Measurements from ENCODE around the gene ATP11B. TPM values are rescaled to one million over a fixed set of nuclear protein-coding genes. Genes with fewer than 3 reads are reported as not detected.

The ATP11B gene
- total RNA-seq, 1 experiment from 2014 or later = 47.8 TPM

DNA sequence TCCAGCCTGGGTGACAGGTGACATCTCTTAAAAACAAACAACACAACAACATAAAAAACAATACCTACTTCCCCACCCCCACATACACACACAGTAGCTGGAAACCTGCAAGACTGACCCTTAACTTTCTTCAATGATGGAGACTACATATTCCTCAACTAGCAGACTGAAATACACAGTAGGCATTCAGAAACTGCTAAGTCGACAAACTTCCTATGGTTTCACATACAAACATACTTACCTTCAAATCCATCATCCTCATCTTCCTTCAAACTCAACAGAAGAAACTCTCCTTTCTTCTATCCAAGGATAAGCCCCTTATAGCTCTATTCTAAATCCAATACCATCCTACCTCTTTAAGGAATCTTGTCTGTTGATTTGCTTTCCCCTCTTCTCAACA is 156.4 kb downstream of the ATP11B start:
- no peak for DNase-seq (ENCODE audit: low read depth)

GRCh38 chr3:182954553-182955235 is 161.4 kb downstream of the ATP11B start:
- no peak for DNase-seq (ENCODE audit: low read depth)

GRCh38 chr3:182957226-182957625 is 163.9 kb downstream of the ATP11B start:
- no peak for DNase-seq (ENCODE audit: low read depth)

DNA sequence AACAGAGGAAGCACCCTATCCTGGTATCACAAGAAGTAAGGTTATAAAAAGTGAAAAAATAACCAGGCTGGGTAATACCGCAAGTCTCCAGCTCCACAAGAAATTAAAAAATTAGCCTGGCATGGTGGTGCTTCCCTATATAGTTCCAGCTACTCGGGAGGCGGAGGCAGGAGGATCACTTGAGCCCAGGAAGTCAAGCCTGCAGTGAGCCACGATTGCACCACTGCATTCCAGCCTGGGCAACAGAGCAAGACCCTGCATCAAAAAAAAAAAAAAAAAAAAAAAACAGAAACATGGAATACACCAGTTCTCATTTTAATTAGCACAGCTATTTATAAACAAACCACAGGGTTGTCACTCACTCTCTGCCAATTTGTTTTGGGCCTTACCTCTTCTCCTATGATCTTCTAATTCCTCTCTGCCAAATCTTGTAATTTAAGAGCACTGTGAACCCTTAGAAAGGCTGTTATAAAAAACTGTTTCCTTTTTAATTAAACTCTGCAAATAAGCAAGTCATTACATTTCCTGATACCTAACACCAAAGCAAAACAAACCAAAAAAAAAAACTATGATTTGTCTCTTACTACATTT is 164.5 kb downstream of the ATP11B start:
- DNase-seq (ENCODE audit: low read depth) = no peak

DNA sequence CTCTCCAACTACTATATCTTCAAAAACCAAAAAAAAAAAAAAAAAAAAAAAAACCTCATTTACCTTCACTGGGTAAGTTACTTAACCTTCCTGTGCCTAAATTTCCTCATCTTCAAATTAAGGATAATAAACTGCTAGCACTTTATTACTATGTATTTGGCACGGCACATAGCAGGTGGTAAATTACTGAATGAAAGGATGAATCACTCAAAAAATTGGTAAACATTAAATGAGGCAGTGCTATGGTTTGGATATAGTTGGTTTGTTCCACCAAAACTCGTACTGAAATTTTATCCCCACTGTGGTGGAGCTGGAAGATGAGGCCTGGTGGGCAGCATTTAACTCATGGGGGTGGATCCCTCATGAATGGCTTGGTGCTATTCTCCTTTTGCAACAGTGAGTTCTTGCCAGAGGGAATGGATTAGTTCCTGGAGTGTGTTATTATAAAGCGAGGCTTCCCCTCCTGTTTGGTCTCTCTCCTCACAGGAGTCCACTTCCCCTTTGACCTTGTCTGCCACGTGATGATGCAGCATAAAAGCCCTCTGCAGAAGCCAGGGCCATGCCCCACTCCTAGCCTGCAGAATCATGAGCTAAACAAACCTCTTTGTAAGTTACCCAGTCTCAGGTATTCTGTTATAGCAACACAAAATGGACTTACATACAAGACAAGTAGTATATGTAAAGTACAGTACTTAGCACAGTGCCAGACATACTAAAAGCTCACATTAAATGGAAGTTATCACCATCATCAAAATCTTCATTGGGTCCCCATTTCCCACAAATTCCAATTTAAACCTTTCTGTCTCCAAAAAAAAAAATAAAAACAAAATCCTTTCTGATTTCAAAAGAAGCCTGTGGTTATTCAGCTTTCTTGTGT is 166.4 kb downstream of the ATP11B start:
- DNase-seq (ENCODE audit: low read depth) = peak; percentile 24

- DNase-seq (ENCODE audit: low read depth) = no peak
These were observed 168.9 kb downstream of the ATP11B start for GRCh38 chr3:182962166-182962565.

GRCh38 chr3:182964179-182964578 is 170.9 kb downstream of the ATP11B start:
- no peak for DNase-seq (ENCODE audit: low read depth)

DNA sequence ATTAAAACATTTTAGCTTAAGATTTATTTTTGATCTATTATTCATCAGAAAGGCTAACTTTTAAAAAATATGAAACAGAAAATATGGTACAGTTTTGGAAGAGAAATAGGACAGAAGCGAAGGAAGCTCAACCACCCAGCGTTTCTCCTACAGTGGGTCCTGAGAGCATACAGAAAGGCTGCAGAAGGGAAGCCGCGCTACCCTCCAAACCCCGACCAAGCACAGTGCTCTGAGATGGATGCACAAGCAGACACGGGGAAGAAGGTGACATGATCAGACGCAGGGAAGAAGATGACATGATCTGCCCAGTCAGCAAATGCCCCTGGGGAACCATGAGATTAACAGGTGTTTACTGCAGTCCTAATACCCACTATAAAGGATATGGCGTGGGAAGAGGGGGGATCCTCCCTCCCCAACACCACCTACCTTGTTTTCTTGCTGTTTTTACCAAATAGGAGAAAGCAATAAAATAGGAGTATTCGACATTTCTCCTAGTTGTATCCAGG is 172.6 kb downstream of the ATP11B start:
- DNase-seq (ENCODE audit: low read depth) = no peak

DNA sequence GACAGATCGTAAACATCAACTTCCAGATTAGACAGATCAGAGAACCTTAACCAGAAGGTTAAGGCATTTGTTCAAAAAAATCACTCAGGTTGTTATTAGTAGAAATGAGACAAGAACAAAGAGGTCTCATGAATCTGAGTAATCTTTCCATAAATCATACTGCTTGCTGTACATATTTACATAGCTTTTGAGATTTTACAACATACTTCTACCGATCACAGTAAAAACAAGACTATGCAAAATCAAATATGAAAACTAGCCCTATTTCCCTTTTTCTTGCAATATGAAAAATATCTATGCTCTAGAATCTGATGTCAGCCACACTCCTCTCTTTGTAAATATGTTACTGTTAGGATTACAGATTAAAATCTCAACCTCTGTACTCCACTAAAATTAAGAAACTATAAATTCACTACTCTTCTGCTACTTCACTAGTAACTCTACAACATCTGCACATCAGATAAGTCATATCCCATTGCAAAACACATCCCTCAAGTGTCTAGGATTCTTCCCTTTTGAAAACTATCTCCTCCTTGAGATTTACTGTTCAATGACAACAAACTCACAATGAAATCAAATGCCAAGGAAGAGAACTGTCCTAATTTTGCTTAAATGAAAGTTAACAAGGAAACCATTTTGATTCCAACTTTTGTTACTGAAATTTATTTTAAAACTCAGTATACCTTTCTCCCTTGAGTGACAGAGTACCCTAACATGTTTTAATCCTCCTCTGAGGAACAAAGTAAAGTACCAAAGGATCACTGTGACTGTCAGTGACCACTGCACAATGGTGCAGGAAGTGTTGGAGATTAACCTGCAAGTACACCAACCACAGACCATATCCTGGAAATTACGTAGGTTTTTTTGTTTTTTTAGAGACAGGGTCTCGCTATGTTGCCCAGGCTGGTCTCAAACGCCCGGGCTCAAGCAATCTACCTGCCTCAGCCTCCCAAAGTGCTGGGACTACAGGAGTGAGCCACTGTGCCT is 174.2 kb downstream of the ATP11B start:
- DNase-seq (ENCODE audit: low read depth) = no peak

DNA sequence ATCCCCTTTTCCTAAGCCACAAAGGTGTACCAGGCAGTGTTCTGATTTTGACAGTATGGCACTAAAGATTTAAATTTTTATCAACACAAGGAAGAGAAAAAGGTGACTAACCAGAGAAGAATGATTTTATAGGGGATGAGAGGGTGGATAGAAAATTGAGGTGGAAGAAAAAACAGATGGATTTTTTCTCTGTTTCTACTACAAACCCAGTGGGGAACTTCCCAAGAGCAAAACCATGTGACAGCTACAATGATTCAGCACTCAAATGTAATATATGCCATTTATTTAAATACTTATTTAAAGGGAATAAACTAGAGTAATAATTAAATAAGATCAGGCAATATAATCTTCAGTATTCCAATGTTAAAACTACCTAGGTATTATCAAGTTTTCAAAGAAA is 176.0 kb downstream of the ATP11B start:
- DNase-seq (ENCODE audit: low read depth) = peak; percentile 79

DNA sequence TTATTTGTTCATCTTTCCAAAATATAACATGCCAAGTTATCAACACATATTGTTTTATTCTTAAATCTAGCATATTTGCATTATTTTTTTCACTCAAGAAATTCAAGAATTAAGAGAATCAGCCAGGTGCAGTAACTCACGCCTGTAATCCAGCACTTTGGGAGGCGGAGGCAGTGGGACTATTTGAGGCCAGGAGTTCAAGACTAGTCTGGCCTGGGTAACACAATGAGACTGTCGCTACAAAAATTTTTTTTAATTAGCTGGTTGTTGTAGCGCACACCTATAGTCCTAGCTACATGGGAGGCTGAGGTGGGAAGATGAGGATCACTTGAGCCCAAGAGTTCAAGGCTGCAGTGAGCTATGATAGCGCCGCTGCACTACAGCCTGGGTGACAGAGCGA is 176.5 kb downstream of the ATP11B start:
- no peak for DNase-seq (ENCODE audit: low read depth)

DNA sequence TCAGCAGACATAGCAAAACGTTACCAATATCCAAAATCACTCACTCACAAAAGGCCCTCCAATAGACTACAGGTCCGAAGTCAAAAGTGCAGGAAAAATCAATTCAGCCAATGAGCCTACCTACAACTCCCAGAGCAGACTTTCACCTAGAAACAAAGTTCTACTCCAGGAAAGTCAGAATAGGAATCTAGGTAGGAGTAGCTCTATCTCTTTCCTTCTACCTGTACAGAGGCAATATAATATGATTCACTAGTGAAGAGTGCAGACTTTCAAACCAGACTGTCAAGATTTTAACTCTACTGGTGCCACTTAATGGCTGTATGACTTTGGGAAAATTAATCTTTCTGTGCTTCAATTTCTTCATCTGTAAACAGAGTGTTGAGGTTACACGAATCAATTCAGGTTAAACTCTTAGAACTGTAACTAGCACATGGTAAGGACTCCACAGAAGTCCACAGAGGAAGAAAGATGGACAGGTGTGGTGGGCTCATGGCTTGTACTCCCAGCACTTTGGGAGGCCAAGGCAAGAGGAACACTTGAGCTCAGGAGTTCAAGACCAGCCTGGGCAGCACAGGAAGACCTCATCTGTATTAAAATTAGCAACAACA is 177.6 kb downstream of the ATP11B start:
- DNase-seq (ENCODE audit: low read depth) = no peak

Other genes with a start within 250 kb of the ATP11B start
- 27.7 and 33.4 TPM in 2 replicates for gene DCUN1D1, start 187.0 kb downstream of the ATP11B start, total RNA-seq (2014; rRNA removed; shearing (Covaris generic))

Measured in M059J (cell line).